Measurements from ENCODE around the gene LOXL3.
A peak's percentile ranks its signal among the peaks of the same experiment; 100 is the strongest.

The LOXL3 gene

GRCh38 chr2:74553892-74554819 lies at the start of gene LOXL3, which contains the start of gene DOK1:
Gene LOXL3, minus strand, starts transcription at chr2:74553942. Its CDS starts 1,308 bp downstream, at chr2:74552634.
Gene DOK1, plus strand, starts transcription at chr2:74554720. Its CDS starts 35 bp downstream, at chr2:74554755.
- DNase-seq (ENCODE audit: low read depth in 3 of 3) = peak; percentile 67 to 86 (median 71)

GRCh38 chr2:74602586-74603281 lies 49.0 kb upstream of the LOXL3 start:
- DNase-seq (ENCODE audit: low read depth in 3 of 3) = no peak

DNA sequence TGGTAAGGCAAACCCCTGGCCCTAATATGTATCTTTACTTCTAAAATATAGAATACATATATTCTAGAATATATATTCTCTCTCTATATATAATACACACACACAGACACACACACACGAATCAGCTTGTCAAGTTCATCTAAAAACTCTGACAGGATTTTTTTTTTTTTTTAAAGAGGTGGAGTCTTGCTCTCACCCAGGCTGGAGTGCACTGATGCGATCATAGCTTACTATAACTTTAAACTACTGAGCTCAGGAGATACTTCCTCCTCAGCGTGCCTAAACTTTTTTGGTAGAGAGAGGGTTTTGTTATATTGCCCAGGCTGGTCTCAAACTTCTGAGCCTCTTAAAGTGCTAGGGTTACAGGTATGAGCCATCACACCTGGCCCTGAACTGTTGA lies 45.9 kb upstream of the LOXL3 start:
- no peak for DNase-seq (ENCODE audit: low read depth in 3 of 3)

DNA sequence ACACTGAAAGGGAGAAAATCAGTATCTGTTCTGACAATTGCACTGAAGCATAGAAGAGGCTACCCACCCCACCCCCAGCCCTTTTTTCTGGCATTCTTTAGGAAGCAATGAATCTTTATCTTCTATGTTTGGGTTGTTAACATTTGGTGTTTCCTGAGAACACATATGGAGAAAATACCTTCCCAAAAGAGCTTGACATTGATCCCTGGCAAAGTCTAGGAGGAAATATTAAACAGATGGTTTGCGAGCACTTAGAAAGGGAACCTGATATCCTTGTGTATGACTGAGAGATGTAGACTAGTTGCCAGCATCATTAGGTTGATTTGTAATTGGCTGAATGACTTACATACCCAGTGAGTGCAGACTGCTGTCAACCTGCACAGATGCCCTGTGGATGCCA lies 43.7 kb upstream of the LOXL3 start:
- no peak for DNase-seq (ENCODE audit: low read depth in 3 of 3)

DNA sequence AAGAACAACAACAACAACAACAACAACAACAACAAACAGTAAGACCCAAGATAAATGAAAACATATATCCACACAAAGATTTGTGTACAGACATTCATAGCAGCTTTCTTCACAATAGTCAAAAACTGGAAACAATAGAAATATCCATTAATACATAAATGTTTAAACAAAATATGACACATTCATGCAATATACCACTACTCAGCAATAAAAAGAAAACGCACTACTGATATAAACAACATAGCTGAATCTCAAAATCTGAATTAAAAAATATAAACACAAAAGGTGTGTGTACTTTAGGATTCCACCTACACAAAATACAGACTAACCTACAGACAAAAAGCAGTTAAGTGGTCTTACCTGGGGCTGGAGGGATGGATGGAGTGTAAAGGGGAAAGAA lies 42.8 kb upstream of the LOXL3 start:
- no peak for DNase-seq (ENCODE audit: low read depth in 3 of 3)

DNA sequence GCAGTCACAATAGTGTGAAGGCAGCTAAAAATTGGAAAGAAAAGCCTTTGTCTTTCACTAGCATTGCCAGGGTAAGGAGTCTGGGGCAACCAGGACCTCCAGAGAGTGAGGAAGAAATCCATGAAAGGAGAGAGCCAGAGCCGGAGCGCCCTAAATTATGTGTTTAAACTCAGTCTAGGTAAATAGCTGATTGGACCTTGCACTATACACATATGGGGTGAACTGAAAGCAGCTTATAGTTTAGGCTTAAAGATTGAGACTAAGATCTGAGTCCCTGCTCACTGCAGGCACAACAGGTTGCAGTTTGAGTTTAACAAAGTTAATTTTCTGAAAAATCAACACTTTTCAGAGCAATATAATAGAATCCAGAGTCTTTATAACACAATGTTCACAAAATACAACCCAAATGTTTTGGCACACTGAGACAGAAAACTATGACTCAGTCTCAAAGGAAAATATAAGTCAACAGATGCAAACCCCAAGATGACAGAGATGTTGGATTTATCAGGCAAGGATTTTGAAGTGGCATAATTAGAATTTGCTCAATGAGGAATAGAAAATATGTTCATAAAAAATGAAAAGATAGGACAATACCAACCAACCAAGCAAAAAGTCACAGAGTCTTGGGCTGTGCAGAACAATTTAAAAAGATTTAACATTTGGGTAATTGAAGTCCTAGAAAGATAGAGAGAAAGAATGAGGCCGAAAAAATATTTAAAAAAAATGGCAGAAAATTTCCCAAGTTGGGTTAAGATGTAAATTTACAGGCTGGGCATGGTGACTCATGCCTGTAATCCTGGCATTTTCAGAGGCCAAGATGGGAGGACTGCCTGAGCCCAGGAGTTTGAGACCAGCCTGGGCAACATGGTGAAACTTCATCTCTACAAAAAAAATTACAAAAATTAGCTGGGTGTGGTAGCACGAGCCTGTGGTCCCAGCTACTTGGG lies 40.4 kb upstream of the LOXL3 start:
- no peak for DNase-seq (ENCODE audit: low read depth in 3 of 3)

DNA sequence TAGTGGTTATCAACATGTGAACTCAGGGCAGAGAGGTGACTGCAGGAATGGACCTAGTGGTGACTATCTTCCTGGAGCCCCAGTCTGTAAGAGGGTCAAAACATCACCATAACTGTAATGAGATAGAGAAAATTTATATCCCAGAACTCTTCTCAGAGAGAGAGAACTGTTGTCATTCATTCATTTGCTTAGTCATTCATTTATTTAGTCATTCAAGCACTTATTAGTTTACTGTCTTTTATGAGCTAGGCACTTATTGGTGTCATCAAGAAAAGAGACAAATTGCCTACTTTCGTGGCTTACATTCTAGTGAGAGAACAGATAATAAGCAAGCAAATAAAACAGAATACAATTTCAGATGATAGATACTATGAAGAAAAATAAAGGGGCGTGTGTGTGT lies 34.9 kb upstream of the LOXL3 start:
- no peak for DNase-seq (ENCODE audit: low read depth in 3 of 3)

DNA sequence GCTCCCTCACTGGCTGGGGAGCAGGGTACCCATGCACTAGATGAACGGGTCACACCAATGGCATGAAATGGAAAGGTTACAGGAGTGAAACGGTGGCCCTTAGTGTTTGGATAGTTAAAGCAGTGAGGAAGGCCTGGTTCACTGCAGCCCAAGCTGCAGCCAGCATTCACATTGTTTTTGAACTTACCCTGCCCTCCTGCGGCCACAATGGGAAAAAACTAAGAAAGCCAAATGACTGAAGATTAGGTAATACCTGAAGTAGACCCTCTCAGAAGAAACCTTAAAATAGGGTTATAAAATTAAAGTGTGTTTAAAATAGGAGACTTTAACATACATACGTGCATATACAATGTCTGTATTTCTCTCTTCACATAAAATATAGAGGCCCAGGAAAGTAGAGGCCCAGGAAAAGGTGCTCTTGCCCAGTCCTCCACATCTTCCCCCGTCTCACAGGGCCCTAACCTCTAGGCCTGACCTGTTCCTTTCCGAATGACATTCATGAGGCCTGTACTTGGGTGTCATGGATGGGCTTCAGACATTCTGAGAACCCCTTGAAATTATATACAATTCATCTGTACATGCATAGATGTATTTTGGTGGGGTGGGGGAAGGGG lies 34.0 kb upstream of the LOXL3 start:
- peak; percentile 24 to 51 (median 27) for DNase-seq (ENCODE audit: low read depth in 3 of 3)

DNA sequence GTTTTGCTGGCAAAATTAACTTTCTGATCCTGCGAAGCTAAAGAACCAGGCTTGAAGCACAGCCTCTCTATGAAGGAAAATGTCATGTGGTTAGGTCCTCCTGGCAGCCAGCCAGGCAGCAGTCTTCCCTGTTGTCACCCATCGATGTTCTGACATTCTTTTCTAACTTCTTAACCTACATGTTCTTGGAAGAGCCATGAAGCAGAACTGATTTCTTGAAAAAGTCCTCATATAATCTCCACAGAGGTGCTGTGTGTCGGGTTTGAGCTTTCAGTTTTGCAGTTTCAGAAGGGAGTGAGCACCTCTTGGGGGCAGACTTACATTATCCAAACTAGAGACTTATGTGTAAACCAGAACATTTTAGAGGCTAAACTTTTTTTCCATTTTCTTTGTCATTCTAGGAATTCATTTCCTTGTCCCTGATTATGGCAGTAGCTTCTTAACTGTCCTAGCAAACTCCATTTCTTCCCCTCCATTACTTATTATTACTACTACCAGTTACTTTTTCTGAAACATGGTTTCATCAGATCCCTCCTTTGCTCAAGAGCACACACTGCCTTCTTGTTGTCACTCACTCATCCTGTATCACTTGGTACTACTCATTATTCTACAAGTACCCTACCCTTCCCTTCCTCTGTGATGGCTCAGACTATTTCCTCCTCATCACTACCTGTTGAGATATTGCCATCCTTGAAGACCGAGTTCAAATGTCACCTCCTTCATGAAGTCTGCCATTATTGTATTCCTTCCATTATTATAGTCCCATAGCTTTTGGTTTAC lies 31.9 kb upstream of the LOXL3 start:
- no peak for DNase-seq (ENCODE audit: low read depth in 3 of 3)

DNA sequence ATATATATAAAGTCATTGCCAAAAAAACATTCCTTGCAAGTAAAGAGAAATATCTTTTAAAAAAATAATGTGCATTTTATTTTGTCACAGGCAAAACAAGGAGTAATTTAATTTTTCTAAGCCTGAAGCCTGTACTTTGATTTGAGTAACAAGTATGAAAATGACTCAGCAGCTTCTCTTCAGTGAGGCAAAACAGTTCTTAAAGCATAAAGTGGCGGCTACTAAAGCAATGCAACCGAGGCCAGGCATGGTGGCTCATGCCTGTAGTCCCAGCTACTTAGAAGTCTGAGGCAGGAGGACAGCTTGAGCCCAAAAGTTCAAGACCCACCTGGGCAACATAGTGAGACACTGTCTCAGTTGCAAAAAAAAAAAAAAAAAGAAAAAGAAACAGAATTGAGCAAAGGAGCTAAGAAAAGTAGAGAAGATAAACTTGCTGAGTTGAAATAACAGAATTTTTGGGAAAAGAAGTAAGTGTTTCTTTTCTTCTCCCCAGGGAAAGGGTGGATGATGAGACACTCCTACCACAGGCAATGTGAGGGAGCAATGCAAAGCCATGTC lies 30.4 kb upstream of the LOXL3 start:
- DNase-seq (ENCODE audit: low read depth in 3 of 3) = no peak

DNA sequence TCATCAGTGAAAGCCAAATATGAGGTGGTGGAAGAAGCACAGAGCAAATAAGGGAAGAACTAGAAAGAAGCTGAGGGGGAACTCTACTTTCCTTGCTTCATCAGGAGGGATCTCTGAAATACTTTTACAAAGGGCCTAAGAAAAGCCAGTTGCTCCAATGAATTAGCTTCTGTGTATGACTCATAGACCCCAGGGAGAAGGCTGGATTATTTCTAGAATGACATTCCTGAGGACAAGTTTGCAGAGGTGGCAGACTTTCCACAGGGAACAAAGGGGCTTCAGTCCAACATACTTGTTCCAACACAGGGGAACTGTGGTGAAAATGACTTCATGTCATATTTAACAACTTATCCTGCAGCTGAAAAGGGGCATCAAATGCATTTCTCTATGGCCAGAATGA lies 29.8 kb upstream of the LOXL3 start:
- no peak for DNase-seq (ENCODE audit: low read depth in 3 of 3)

GRCh38 chr2:74582184-74582583 lies 28.4 kb upstream of the LOXL3 start:
- no peak for DNase-seq (ENCODE audit: low read depth in 3 of 3)

- DNase-seq (ENCODE audit: low read depth in 3 of 3) = no peak
Measured at GRCh38 chr2:74581463-74581862, 27.7 kb upstream of the LOXL3 start.

- DNase-seq (ENCODE audit: low read depth in 3 of 3) = no peak
Measured at GRCh38 chr2:74578408-74578807, 24.7 kb upstream of the LOXL3 start.

DNA sequence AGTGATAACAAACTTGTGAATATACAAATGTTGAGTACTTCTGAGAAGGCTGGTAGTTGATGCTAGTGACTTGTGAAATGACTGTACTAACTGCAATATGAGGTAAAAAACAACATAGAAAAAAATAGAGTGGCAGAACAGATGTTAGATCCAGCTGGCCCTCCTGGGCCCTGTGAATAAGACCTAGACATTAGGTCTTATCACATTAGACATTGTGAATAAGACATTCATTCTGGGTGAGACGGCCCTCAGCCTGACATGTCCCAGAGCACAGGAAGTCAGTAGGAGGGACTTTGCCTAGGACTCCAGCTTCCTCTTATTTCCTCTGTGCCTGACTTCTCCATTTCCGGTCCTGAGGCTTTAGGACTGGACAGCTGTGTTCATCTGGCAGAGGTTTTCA lies 23.7 kb upstream of the LOXL3 start:
- no peak for DNase-seq (ENCODE audit: low read depth in 3 of 3)

GRCh38 chr2:74576863-74577229 lies 23.1 kb upstream of the LOXL3 start:
- no peak for DNase-seq (ENCODE audit: low read depth in 3 of 3)

- no peak for DNase-seq (ENCODE audit: low read depth in 3 of 3)
Measured at GRCh38 chr2:74576211-74576862, 22.6 kb upstream of the LOXL3 start.

DNA sequence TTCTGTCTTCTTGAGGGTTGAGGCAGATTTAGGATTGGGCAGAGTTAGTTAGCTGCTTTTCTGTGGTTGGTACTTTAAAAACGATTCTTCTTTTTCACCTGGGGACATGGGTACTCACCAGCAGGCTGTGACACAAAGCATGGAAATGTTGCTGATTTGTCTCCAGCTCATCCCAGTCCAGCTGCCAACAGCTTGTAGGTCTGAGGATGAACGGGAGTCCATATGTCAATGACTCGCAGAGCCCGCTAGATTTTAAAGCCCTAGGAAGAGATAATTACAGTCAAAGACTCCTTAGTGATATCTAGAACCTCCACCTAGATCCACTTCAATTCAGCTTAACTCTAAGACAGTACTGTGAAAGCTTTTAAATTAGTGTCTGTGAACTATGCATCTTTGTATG lies 21.6 kb upstream of the LOXL3 start:
- DNase-seq (ENCODE audit: low read depth in 3 of 3) = no peak

- DNase-seq (ENCODE audit: low read depth in 3 of 3) = no peak
Measured at GRCh38 chr2:74573747-74574562, 20.2 kb upstream of the LOXL3 start.
